Right lung (tissue), 5 donors: ENCODE results near the gene GALNT9. TPM values are rescaled to one million over a fixed set of nuclear protein-coding genes. Genes with fewer than 3 reads are reported as not detected.
"Not testable (repeated sequence)": the region's sequence is repeated elsewhere in the genome, so short reads cannot be mapped to it uniquely, and the experiment has no call there.

ENCODE experiments used
- DNase-seq, 2 donors: peaks; one replicate each; pipeline ENCODE4 v3.0.0-alpha.2; 2013
- polyA plus RNA-seq, 5 donors: library from polyadenylated mRNA; unstranded; fragments of 120-200 nt; gene quantifications; one replicate each; pipeline versions ENCODE4 v1.2.1 to v1.2.3, GENCODE V29; 2013; ENCODE audit warnings: inconsistent platforms in 1 of 5, low replicate concordance in 1 of 5; ENCODE audit not compliant: insufficient read length in 5 of 5, insufficient read depth in 1 of 5

The GALNT9 gene
- polyA plus RNA-seq, 5 donors: 1.9 to 4.2 (median 3.0) TPM

- DNase-seq: no peak
Measured at GRCh38 chr12:132236930-132237771, 92.2 kb downstream of the GALNT9 start.

DNA sequence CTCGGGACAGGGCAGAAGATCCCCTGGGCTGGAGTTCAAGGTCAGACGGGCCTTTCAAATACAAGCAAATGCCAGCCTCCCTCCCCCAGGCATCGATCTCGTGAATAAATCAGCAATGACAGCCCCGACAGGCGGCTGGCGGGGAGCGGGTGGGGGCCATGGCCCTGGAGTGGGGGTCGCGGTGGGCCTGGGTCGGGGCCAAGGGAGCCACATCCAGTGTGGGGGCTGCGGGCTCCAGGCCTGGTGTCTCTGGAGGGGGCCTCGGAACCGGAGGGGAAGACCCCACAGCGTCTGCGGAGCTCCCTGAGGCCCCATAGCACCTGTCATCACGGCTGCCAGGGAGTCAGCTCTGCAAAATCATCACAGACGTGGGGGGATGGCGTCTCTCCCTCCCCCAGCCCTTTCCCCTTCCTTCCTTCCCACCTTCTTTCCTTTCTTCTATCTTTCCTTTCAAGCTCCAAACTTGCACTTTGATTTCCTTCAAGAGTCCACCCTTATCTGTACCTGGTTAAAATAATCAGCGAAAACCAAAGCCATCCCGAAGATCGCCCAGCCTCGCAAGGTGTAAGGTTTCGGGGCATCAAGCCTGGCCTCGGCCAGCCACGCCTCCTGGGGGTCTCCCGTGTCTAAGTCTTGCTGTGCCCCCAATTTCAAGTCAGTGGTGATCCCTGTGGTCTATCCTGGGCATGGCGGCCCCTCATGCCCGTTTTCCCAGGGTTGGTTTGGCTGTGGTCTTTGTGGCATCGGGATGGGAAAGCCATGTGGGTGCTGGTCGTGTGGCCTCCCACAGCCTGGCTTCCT, 93.1 kb downstream of the GALNT9 start:
- no peak for DNase-seq

- DNase-seq: no peak
Measured at GRCh38 chr12:132235116-132235820, 94.1 kb downstream of the GALNT9 start.

GRCh38 chr12:132230381-132230780, 99.0 kb downstream of the GALNT9 start:
- DNase-seq: no peak

DNA sequence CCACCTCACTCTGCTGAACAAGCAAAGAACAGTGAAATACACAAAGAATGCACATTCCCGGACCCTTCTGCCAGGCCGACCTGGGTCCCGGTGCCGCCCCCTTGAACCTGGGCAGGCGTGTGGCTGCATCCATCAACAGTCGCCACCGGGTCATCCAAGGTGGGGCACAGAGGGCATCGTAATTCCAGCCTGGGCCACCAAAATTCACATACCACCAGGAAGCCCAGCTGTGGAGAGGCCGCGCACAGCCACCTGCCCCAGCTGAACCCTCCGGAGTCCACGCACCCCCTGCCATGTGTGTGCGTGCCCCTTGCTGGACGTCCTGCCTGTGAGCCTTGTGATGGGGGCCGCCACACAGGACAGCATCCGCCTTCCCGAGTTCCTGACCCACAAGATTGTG, 99.5 kb downstream of the GALNT9 start:
- no peak for DNase-seq

- no peak for DNase-seq
Measured at GRCh38 chr12:132229193-132229760, 100.1 kb downstream of the GALNT9 start.

DNA sequence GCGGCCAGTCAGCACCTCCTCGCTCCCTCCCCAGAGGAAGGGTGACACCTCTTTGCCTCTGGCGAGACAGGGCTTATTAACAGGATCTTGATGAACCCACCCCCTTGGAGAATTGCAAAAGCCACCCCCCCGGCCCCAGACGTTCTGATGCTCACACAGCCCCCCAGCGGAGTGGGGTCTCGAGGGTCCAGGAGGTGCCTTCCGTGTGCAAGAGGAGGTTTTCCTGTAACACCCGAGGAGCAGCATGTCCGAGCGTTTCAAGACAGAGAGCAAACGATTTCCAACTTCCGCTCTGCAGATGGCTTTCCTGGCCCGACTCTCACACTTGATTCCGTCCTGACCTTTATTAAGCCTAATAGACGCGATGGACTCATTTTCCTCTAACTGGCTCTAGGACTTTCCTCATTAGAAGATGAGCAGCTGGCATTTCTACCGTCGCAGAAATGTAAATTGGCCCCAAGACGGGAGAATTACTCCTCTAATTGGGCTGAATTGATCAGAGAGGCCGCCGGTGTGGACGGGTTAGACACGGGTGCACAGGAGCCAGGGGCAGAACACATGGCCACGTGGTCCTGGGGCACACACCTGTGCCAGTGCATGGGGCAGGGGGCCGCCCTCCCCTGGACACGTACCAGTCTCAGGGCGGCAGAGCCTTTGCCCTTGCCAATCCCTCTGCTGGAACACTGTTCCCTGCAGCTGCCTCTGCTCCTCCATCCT, 100.8 kb downstream of the GALNT9 start:
- DNase-seq: no peak

- no peak for DNase-seq
Measured at GRCh38 chr12:132227782-132228475, 101.5 kb downstream of the GALNT9 start.

DNA sequence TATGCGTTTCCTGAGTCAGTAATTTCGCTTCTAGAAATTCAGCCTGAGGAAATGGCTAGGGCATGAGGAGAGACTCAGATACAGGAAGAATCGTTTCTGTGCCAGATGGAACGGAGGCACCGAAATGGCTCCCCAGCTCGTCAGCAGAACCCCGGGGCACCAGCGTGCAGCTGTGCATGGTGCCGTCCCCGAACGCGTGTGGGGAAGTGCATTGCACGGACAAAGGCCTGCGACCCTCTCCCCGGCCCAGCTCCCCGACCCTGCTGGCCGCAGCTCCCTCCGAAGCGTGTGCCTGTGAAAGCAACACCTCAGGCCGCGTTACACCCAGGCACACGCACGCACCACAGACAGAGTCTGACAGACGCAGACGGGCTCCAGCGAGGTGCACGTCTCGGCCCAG, 102.3 kb downstream of the GALNT9 start:
- DNase-seq: no peak

DNA sequence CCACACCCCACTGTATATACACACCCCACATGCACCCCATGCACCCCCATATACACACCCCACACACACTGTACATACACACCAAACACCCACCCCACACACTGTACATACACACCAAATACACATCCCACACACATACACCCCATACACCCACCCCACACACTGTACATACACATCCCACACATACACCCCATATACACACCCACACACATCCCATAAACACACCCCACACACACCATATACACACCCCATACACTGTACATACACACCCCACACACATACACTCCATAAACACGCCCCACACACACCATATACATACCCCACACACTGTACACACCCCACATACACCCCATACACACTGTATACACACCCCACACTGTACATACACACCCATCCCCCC, 102.8 kb downstream of the GALNT9 start:
- DNase-seq: no peak

- no peak for DNase-seq
Measured at GRCh38 chr12:132225214-132225613, 104.2 kb downstream of the GALNT9 start.

DNA sequence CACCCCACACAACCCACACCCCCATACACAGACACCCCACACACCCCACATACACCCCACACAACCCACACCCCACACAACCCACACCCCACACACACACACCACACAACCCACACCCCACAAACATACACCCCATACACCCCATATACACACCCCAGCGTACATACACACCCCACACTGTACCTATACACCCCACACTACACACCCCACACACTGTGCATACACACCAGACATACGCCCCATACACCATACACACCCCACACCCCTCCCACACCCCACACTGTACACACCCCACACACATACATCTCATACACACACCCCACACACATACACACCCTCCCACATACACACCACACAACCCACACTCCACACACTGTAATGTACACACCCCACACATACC, 104.9 kb downstream of the GALNT9 start:
- DNase-seq: no peak

GRCh38 chr12:132222808-132223173, 106.6 kb downstream of the GALNT9 start:
- no peak for DNase-seq

GRCh38 chr12:132222096-132222807, 107.1 kb downstream of the GALNT9 start:
- DNase-seq: peak; percentile 31 to 42

DNA sequence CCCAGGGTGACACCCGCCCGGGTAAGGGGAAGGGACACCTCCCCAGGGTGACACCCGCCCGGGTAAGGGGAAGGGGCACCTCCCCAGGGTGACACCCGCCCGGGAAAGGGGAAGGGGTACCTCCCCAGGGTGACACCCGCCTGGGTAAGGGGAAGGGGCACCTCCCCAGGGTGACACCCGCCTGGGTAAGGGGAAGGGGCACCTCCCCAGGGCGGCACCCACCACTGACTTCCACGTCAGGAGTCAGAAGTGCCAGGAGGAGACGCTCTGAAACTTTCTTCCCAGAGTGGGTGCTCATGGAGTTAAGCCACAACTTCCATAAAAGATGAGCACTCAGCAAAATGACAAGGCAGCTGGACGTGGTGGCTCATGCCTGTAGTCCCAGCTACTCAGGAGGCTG, 109.6 kb downstream of the GALNT9 start:
- DNase-seq: not testable (repeated sequence)

DNA sequence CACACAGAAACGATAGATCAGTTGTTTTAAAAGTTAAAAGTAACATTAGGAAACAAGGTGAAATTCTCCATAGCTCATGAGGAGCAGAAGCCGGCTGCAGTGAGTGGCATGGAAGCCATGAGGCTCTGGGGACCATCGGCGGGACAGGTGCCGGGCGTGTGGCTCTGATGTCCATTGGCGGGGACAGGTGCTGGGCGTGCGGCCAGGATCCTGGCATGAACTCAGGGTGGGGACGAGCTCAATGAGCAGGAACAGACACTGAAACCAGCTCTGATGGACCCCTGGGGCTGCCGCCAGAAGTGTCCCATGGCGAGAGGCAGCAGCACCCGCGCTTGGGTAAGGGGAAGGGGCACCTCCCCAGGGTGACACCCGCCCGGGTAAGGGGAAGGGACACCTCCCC, 110.1 kb downstream of the GALNT9 start:
- no peak for DNase-seq

DNA sequence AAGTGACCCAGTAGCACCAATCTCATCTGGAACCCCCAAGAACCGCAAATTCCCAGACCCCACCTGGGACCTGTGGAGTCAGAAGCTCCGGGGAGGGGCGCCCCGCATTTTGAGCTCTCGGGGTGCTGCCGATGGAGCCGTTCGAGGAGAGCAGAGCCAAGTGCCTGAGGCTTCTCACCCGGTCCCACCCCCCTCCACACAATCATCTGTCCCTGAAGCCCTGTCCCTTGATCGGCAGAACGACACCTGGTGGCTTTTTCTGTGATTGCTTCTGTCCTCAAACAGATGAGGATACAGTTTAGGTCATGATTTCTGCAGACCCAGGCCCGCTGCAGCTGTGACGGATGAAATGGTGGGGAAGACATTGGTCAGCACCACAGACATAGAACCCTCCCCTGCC, 110.5 kb downstream of the GALNT9 start:
- no peak for DNase-seq

DNA sequence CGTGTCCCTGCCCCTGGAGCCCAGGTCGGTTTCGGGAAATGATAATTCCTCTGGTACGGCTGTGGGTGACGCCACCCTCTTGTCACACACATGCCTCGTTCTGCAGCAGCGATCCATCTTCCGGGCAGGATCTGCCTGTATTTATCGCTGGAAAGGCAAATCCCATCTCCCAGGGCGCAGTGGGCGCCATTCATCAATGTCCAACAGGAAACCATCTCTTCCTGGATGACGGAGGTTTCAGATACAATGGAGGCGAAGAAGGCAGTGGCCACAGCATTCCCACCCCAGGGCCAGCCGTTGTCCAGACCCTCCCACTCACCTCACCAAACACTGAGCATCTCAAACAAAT, 110.9 kb downstream of the GALNT9 start:
- no peak for DNase-seq

- no peak for DNase-seq
Measured at GRCh38 chr12:132217800-132218526, 111.4 kb downstream of the GALNT9 start.

DNA sequence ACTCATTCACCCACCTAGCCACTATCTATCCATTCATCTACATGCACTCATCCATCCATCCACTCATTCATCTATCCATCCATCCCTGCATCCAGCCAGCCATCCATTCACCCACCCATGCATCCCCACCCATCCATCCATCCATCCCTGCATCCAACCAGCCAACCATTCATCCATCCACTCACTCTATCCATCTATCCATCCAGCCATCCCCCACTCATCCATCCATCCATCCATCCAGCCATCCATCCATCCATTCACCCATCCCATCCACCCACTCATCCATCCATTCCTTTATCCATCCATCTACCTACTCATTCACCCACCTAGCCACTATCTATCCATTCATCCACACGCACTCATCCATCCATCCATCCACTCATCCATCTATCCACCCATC, 112.0 kb downstream of the GALNT9 start:
- DNase-seq: no peak
